Breast epithelium (tissue), 4 donors: ENCODE data around the gene SEC24B. TPM values are rescaled to one million over a fixed set of nuclear protein-coding genes. Genes with fewer than 3 reads are reported as not detected.
A peak's percentile ranks its signal among the peaks of the same experiment; 100 is the strongest.

ENCODE experiments used
- DNase-seq, 2 donors: peaks; one replicate each; pipeline ENCODE4 v3.0.0-alpha.2; 2019; ENCODE audit warnings: low spot score in 2 of 2
- H3K27ac ChIP-seq, 2 donors: fragments of 200-600 bp; sonication (generic) in 1 of 2; one replicate each; pipeline ENCODE4 v1.5.1; 2016 to 2019; ENCODE audit warnings: mild to moderate bottlenecking in 1 of 2
- H3K27me3 ChIP-seq, 2 donors: fragments of 200-600 bp; sonication (generic) in 1 of 2; one replicate each; pipeline versions ENCODE4 v1.5.1 to v1.6.0; 2017 to 2019; ENCODE audit warnings: control low read depth in 1 of 2, mild to moderate bottlenecking in 1 of 2
- H3K36me3 ChIP-seq: fragments of 200-600 bp; one replicate; pipeline ENCODE4 v1.5.1; 2019
- H3K4me1 ChIP-seq, 2 donors: fragments of 200-600 bp; sonication (generic); one replicate each; pipeline ENCODE4 v1.5.1; 2016 to 2019; ENCODE audit warnings: control low read depth in 1 of 2
- H3K4me3 ChIP-seq, 3 donors: fragments of 200-600 bp; sonication (generic); 1 replicate in 2 of 3; 2 replicates in 1 of 3; pipeline ENCODE4 v1.5.1; 2016 to 2019; ENCODE audit warnings: mild to moderate bottlenecking in 3 of 3, moderate library complexity in 2 of 3
- H3K9me3 ChIP-seq, 2 donors: fragments of 200-600 bp; sonication (generic) in 1 of 2; one replicate each; pipeline ENCODE4 v1.5.1; 2016 to 2019; ENCODE audit warnings: control low read depth in 1 of 2
- CTCF ChIP-seq, 3 donors: fragments of 450-650 bp; IDR thresholded peaks; one replicate each; pipeline ENCODE4 v1.5.1; 2016 to 2017; ENCODE audit warnings: antibody characterized with exemption in 3 of 3, mild to moderate bottlenecking in 3 of 3, moderate library complexity in 3 of 3
- POLR2A ChIP-seq: fragments of 450-650 bp; IDR thresholded peaks from one replicate; pipeline ENCODE4 v1.6.1; 2016; ENCODE audit warnings: antibody characterized with exemption, mild to moderate bottlenecking, moderate library complexity
- POLR2AphosphoS5 ChIP-seq, 3 donors: sonication (generic); formaldehyde crosslinking; IDR thresholded peaks; one replicate each; pipeline ENCODE4 v1.6.1; 2017; ENCODE audit warnings: antibody characterized with exemption in 3 of 3
- intact Hi-C: fragments of 100-400 bp; cut with DNase I; formaldehyde crosslinking; loops from one replicate; pipeline ENCODE4 v1.15.1; 2023; ENCODE audit warnings: low total_unique reads
- total RNA-seq, 3 donors: library from RNA; depleted of rRNA; stranded (reverse); fragments of >200 nt; gene quantifications; one replicate each; pipeline ENCODE4 v1.1.0, GENCODE V29; 2016

Gene SEC24B
- 10 to 100 TPM; 39.2 to 51.2 (median 42.3) TPM for total RNA-seq

- H3K36me3 ChIP-seq, result no peaks in the 10 kb centered on the region
- TF ChIP-seq POLR2AphosphoS5 (IDR thresholded peaks at IDR 0.05) (peak in 1 of 3 donors; percentile 51), CTCF (IDR thresholded peaks at IDR 0.05) (peak; percentile 16 to 94 (median 23)), POLR2A (peak; percentile 20)
- peaks cover 0 to 8% of the 10 kb centered on the region in 2 donors for H3K4me1 ChIP-seq
- H3K9me3 ChIP-seq, result no peaks in the 10 kb centered on the region
- H3K4me3 ChIP-seq, result peak within 1 kb of the TSS; percentile 68 to 98 (median 72)
- intact Hi-C loops, result no loop called here
- DNase-seq, result peak; percentile 77 to 86
- H3K27me3 ChIP-seq, result no peaks in the 10 kb centered on the region
- peak within 1 kb of the TSS; percentile 94 to 97 for H3K27ac ChIP-seq
Measured at GRCh38 chr4:109433205-109434006, at the start of gene SEC24B. Gene SEC24B, plus strand, starts transcription at chr4:109433815. Its CDS starts 55 bp downstream, at chr4:109433870.

GRCh38 chr4:109383823-109384222, 49.8 kb upstream of the SEC24B start:
- no peaks in the 10 kb centered on the region for H3K36me3 ChIP-seq
- H3K4me3 ChIP-seq, result no peak overlapping the region
- intact Hi-C loops, result no loop called here
- no peaks in the 10 kb centered on the region for H3K4me1 ChIP-seq
- DNase-seq, result no peak
- TF ChIP-seq CTCF (IDR thresholded peaks at IDR 0.05), result no peak
- TF ChIP-seq POLR2AphosphoS5 (IDR thresholded peaks at IDR 0.05), result no peak
- no peak for TF ChIP-seq POLR2A
- H3K9me3 ChIP-seq, result no peaks in the 10 kb centered on the region
- no peak overlapping the region for H3K27ac ChIP-seq
- no peaks in the 10 kb centered on the region for H3K27me3 ChIP-seq

GRCh38 chr4:109385260-109385659, 48.4 kb upstream of the SEC24B start:
- Histone ChIP-seq H3K9me3 (no peaks in the 10 kb centered on the region), H3K4me1 (no peaks in the 10 kb centered on the region), H3K36me3 (no peaks in the 10 kb centered on the region), H3K27me3 (no peaks in the 10 kb centered on the region), H3K4me3 (no peak overlapping the region), H3K27ac (no peak overlapping the region)
- intact Hi-C loops, result no loop called here
- TF ChIP-seq POLR2AphosphoS5 (IDR thresholded peaks at IDR 0.05), result no peak
- DNase-seq, result no peak

GRCh38 chr4:109389369-109390114, 44.1 kb upstream of the SEC24B start:
- no peaks in the 10 kb centered on the region for H3K27me3 ChIP-seq
- H3K9me3 ChIP-seq, result no peaks in the 10 kb centered on the region
- H3K36me3 ChIP-seq, result no peaks in the 10 kb centered on the region
- no peak overlapping the region for H3K4me3 ChIP-seq
- TF ChIP-seq POLR2AphosphoS5 (IDR thresholded peaks at IDR 0.05) (no peak), CTCF (IDR thresholded peaks at IDR 0.05) (no peak), POLR2A (no peak)
- H3K4me1 ChIP-seq, result no peaks in the 10 kb centered on the region
- intact Hi-C loops, result no loop called here
- H3K27ac ChIP-seq, result no peak overlapping the region
- no peak for DNase-seq

GRCh38 chr4:109390115-109390768, 43.4 kb upstream of the SEC24B start:
- no peaks in the 10 kb centered on the region for H3K36me3 ChIP-seq
- DNase-seq, result no peak
- no peaks in the 10 kb centered on the region for H3K9me3 ChIP-seq
- intact Hi-C loops, result no loop called here
- H3K27ac ChIP-seq, result no peak overlapping the region
- H3K4me3 ChIP-seq, result no peak overlapping the region
- no peak for TF ChIP-seq POLR2A
- no peak for TF ChIP-seq CTCF (IDR thresholded peaks at IDR 0.05)
- TF ChIP-seq POLR2AphosphoS5 (IDR thresholded peaks at IDR 0.05), result no peak
- no peaks in the 10 kb centered on the region for H3K27me3 ChIP-seq
- no peaks in the 10 kb centered on the region for H3K4me1 ChIP-seq
